ENCODE measurements around the gene HBA1. TPM values are rescaled to one million over a fixed set of nuclear protein-coding genes. Genes with fewer than 3 reads are reported as not detected.
"Not testable (repeated sequence)": the region's sequence is repeated elsewhere in the genome, so short reads cannot be mapped to it uniquely, and the experiment has no call there.

Gene HBA1
- total RNA-seq, 2 donors from 2014 or later: 1.1 TPM; not detected in 1

DNA sequence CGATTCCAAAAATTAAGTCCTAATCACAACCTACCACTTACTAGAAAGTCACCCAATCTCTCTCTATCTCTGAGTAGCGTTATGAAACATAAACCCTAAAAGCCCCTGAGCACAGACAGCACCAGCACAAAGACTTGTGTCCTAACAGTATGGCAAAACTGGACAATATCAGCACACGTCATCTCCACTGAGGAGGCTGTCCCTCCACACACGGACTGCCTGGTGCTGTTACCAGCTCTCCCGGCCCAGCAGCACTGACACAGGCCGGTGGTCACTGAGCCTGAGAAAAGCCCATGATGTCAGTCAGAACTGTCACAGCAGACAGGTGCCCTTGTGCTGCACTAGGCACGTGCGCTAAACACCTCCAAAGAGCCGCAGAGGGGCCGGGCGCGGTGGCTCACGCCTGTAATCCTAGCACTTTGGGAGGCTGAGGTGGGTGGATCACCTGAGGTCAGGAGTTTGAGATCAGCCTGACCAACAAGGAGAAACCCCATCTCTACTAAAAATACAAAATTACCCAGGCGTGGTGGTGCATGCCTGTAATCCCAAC, 35.2 kb downstream of the HBA1 start:
- peaks cover 82% of the 10 kb centered on the region for H3K36me3 ChIP-seq (ENCODE audit: control insufficient read depth, insufficient read depth, low read length)
- not testable (repeated sequence) for H3K9me3 Mint-ChIP-seq; H3K4me3 Mint-ChIP-seq; H3K27me3 ChIP-seq (ENCODE audit: control insufficient read depth, insufficient read depth, low read length, poor library complexity, severe bottlenecking); H3K4me3 ChIP-seq (ENCODE audit: low read length); H3K4me1 Mint-ChIP-seq; H3K9me3 ChIP-seq (ENCODE audit: control insufficient read depth, low read length); DNase-seq; H3K9ac ChIP-seq (ENCODE audit: extremely low read depth, low read length, poor library complexity, severe bottlenecking); H3K27ac ChIP-seq (ENCODE audit: low read depth, low read length); H3K4me1 ChIP-seq (ENCODE audit: control insufficient read depth, insufficient read depth, low read length); H3K27me3 Mint-ChIP-seq (ENCODE audit: insufficient read depth)
- peaks cover 76% of the 10 kb centered on the region for H3K36me3 Mint-ChIP-seq (ENCODE audit: low read depth)
- peak overlapping the region; percentile 20 for H3K27ac Mint-ChIP-seq
- WGBS, 2 experiments (ENCODE audit: insufficient coverage in 1 of 2, insufficient read length in 1 of 2): 93 to 94% methylated on average over 10 to 14 of the region's 14 CpGs

DNA sequence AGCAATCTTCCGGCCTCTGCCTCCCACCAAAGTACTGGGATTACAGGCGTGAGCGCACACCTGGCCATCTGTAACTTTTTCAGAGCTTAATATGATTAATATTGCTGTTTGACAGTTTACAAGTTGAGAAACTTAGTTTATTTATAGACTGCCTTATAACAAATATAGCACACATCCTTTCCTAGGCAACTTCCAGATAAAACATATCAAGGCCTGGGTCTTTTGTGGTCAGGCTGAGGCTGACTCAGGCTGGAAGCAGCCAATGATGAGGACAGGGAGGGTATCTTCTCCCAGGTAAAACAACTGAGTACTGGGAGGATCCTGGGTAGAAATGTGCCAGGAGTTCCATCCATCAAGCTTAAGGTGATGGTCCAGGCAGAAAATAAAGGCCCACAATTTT, 36.5 kb downstream of the HBA1 start:
- TF ChIP-seq CTCF (conservative IDR thresholded peaks at IDR 0.05): no peak
- 94 to 98% methylated on average over 2 to 3 of the region's 3 CpGs for WGBS, 2 experiments (ENCODE audit: insufficient coverage in 1 of 2, insufficient read length in 1 of 2)
- Mint-ChIP-seq H3K27me3 (ENCODE audit: insufficient read depth) (no peaks in the 10 kb centered on the region), H3K4me1 (no peaks in the 10 kb centered on the region), H3K4me3 (no peak overlapping the region), H3K27ac (peak overlapping the region; percentile 20), H3K9me3 (no peaks in the 10 kb centered on the region), H3K36me3 (ENCODE audit: low read depth) (peaks cover 76% of the 10 kb centered on the region)
- Histone ChIP-seq H3K27ac (ENCODE audit: low read depth, low read length) (no peak overlapping the region), H3K9ac (ENCODE audit: extremely low read depth, low read length, poor library complexity, severe bottlenecking) (no peak overlapping the region), H3K9me3 (ENCODE audit: control insufficient read depth, low read length) (no peaks in the 10 kb centered on the region), H3K27me3 (ENCODE audit: control insufficient read depth, insufficient read depth, low read length, poor library complexity, severe bottlenecking) (no peaks in the 10 kb centered on the region), H3K4me3 (ENCODE audit: low read length) (no peak overlapping the region), H3K36me3 (ENCODE audit: control insufficient read depth, insufficient read depth, low read length) (peaks cover 83% of the 10 kb centered on the region), H3K4me1 (ENCODE audit: control insufficient read depth, insufficient read depth, low read length) (no peaks in the 10 kb centered on the region)
- DNase-seq: no peak

- no peaks in the 10 kb centered on the region for H3K4me1 Mint-ChIP-seq
- Histone ChIP-seq H3K4me3 (ENCODE audit: low read length) (no peak overlapping the region), H3K4me1 (ENCODE audit: control insufficient read depth, insufficient read depth, low read length) (no peaks in the 10 kb centered on the region), H3K27me3 (ENCODE audit: control insufficient read depth, insufficient read depth, low read length, poor library complexity, severe bottlenecking) (no peaks in the 10 kb centered on the region), H3K9me3 (ENCODE audit: control insufficient read depth, low read length) (no peaks in the 10 kb centered on the region), H3K27ac (ENCODE audit: low read depth, low read length) (no peak overlapping the region), H3K36me3 (ENCODE audit: control insufficient read depth, insufficient read depth, low read length) (peaks cover 88% of the 10 kb centered on the region), H3K9ac (ENCODE audit: extremely low read depth, low read length, poor library complexity, severe bottlenecking) (no peak overlapping the region)
- H3K27ac Mint-ChIP-seq: no peak overlapping the region
- DNase-seq: no peak
- H3K36me3 Mint-ChIP-seq (ENCODE audit: low read depth): peaks cover 75% of the 10 kb centered on the region
- 90 to 94% methylated on average over 4 of the region's 4 CpGs for WGBS, 2 experiments (ENCODE audit: insufficient coverage in 1 of 2, insufficient read length in 1 of 2)
- no peaks in the 10 kb centered on the region for H3K9me3 Mint-ChIP-seq
- no peak overlapping the region for H3K4me3 Mint-ChIP-seq
- no peak for TF ChIP-seq CTCF (conservative IDR thresholded peaks at IDR 0.05)
- no peaks in the 10 kb centered on the region for H3K27me3 Mint-ChIP-seq (ENCODE audit: insufficient read depth)
Measured at GRCh38 chr16:220021-220420, 43.5 kb downstream of the HBA1 start.

Other genes with a start within 250 kb of the HBA1 start
- 10 to 100 TPM; 31.1 to 35.8 TPM for gene POLR3K, start 123.1 kb upstream of the HBA1 start, total RNA-seq
- 10 to 100 TPM; 54.2 to 66.4 TPM for gene SNRNP25, start 122.9 kb upstream of the HBA1 start, total RNA-seq
- gene RHBDF1, start 104.0 kb upstream of the HBA1 start, total RNA-seq: 10 to 100 TPM; 70.7 to 76.4 TPM
- gene MPG, start 98.5 kb upstream of the HBA1 start, total RNA-seq: 10 to 100 TPM; 59.9 to 62.2 TPM
- gene NPRL3, start 38.0 kb upstream of the HBA1 start, total RNA-seq: 10 to 100 TPM; 34.8 to 37.0 TPM
- not detected for gene HBZ, start 24.0 kb upstream of the HBA1 start, total RNA-seq
- not detected for gene HBM, start 10.7 kb upstream of the HBA1 start, total RNA-seq
- 1 to 10 TPM in 1 of 2 donors, not detected in 1; 1.2 TPM for gene HBA2, start 3.8 kb upstream of the HBA1 start, total RNA-seq
- gene HBQ1, start 3.8 kb downstream of the HBA1 start, total RNA-seq: 1 to 10 TPM; 1.2 to 1.3 TPM
- 100 to 1,000 TPM; 130 to 151 TPM for gene LUC7L, start 52.8 kb downstream of the HBA1 start, total RNA-seq
- gene FAM234A, start 58.1 kb downstream of the HBA1 start, total RNA-seq: 100 to 1,000 TPM; 123 to 130 TPM
- gene RGS11, start 99.3 kb downstream of the HBA1 start, total RNA-seq: 1 to 10 TPM; 2.0 to 7.8 TPM
- gene ARHGDIG, start 103.9 kb downstream of the HBA1 start, total RNA-seq: 10 to 100 TPM in 1 of 2 donors, 1 to 10 TPM in 1; 6.8 to 19.2 TPM
- 1 to 10 TPM; 2.9 to 9.9 TPM for gene PDIA2, start 106.5 kb downstream of the HBA1 start, total RNA-seq
- 10 to 100 TPM; 36.5 to 37.3 TPM for gene AXIN1, start 176.0 kb downstream of the HBA1 start, total RNA-seq
- gene MRPL28, start 193.9 kb downstream of the HBA1 start, total RNA-seq: 100 to 1,000 TPM; 137 to 138 TPM
- gene PGAP6, start 205.3 kb downstream of the HBA1 start, total RNA-seq: 100 to 1,000 TPM; 104 to 115 TPM
- gene NME4, start 220.5 kb downstream of the HBA1 start, total RNA-seq: 100 to 1,000 TPM; 274 to 350 TPM
- gene DECR2, start 225.2 kb downstream of the HBA1 start, total RNA-seq: 10 to 100 TPM; 31.8 to 43.5 TPM
- gene RAB11FIP3, start 249.0 kb downstream of the HBA1 start, total RNA-seq: 10 to 100 TPM; 62.7 to 68.9 TPM